ENCODE measurements around the gene ITIH1.

DNA sequence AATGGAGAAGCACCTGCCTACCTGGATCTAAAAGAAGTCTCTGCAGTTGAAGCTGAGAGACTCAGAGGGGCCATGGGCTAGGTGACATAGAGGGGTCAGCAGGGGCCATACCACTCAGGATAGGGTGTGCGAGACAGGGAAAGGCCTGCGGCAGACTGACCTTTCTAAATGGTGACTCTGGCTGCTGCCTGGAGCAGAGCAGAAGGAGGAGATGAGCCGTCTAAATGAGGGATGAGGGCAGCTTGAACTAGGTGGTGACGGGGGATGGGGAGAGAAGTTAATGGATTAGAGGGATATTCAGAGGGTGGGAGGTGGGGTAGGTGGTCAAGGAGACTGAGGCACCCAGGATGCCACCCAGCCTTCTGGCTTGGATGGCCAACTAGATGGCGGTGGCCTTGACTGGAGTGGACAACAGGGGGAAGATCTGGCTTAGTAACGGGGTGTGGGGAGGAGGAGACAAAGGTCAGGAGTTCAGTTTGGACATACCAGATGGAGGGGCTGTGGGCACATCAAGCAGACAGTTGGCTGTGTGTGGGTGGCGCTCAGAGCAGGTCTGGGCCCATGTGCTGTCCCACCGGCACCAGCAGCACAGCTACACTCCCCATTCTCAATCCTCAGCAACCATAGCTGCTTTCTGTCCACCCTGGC lies 3.2 kb upstream of the ITIH1 start:
- no peak for TF ChIP-seq SUZ12 (IDR thresholded peaks at IDR 0.05; ENCODE audit: extremely low read depth, insufficient read depth, insufficient read length)
- no peak for TF ChIP-seq ZNF274 (IDR thresholded peaks at IDR 0.05; ENCODE audit: low read depth, low read length)
